MM.1S (cell line): Measurements from ENCODE around the gene IFI30.
A peak's percentile ranks its signal among the peaks of the same experiment; 100 is the strongest.

Experiments used
- DNase-seq: peaks from one replicate; pipeline ENCODE4 v3.0.0-alpha.2; 2015
- H2AFZ ChIP-seq: fragments of 300-600 bp; sonication (generic); 2 replicates; pipeline ENCODE4 v1.6.0; 2016; ENCODE audit warnings: antibody characterized with exemption, low read length
- H3F3A ChIP-seq: fragments of 300-600 bp; sonication (generic); 2 replicates; pipeline ENCODE4 v1.6.1; 2016; ENCODE audit warnings: mild to moderate bottlenecking, antibody characterized with exemption, low read length, moderate library complexity, mixed read lengths; ENCODE audit not compliant: insufficient read depth
- H3K27ac ChIP-seq: fragments of 300-600 bp; sonication (generic); 2 replicates; pipeline ENCODE4 v1.5.1; 2016; ENCODE audit warnings: mild to moderate bottlenecking, low read length
- H3K27me3 ChIP-seq: fragments of 300-600 bp; sonication (generic); replicated peaks from 2 replicates; pipeline ENCODE4 v1.6.0; 2016; ENCODE audit warnings: low read length; ENCODE audit not compliant: insufficient read depth
- H3K36me3 ChIP-seq: fragments of 300-600 bp; sonication (generic); replicated peaks from 2 replicates; pipeline ENCODE4 v1.6.1; 2016; ENCODE audit warnings: mild to moderate bottlenecking, low read length, mixed read lengths; ENCODE audit not compliant: insufficient read depth
- H3K4me1 ChIP-seq: fragments of 300-600 bp; sonication (generic); 2 replicates; pipeline ENCODE4 v1.6.1; 2016; ENCODE audit warnings: low read length, mixed read lengths
- H3K4me2 ChIP-seq: fragments of 300-600 bp; sonication (generic); 2 replicates; pipeline ENCODE4 v1.6.0; 2016; ENCODE audit warnings: low read depth, low read length
- H3K4me3 ChIP-seq: fragments of 300-600 bp; sonication (generic); 2 replicates; pipeline ENCODE4 v1.5.1; 2016; ENCODE audit warnings: low read length, mixed read lengths
- H3K79me2 ChIP-seq: fragments of 300-600 bp; sonication (generic); 2 replicates; pipeline ENCODE4 v1.6.1; 2016; ENCODE audit warnings: mixed run types, low read length, mixed read lengths
- H3K9ac ChIP-seq: fragments of 300-600 bp; sonication (generic); 2 replicates; pipeline ENCODE4 v1.6.1; 2016; ENCODE audit warnings: low read length, mixed read lengths
- H3K9me2 ChIP-seq: fragments of 300-600 bp; sonication (generic); replicated peaks from 2 replicates; pipeline ENCODE4 v1.6.1; 2016; ENCODE audit warnings: mild to moderate bottlenecking, low read length, mixed read lengths; ENCODE audit not compliant: insufficient read depth
- H3K9me3 ChIP-seq: fragments of 300-600 bp; sonication (generic); replicated peaks from 2 replicates; pipeline ENCODE4 v1.6.1; 2016; ENCODE audit warnings: mild to moderate bottlenecking, low read length, mixed read lengths; ENCODE audit not compliant: insufficient read depth
- H4K20me1 ChIP-seq: fragments of 300-600 bp; sonication (generic); 2 replicates; pipeline ENCODE4 v1.6.1; 2016; ENCODE audit warnings: mild to moderate bottlenecking, low read length, moderate library complexity, mixed read lengths; ENCODE audit not compliant: insufficient read depth
- CTCF ChIP-seq: fragments of 300-600 bp; sonication (generic); IDR thresholded peaks from 2 replicates; pipeline ENCODE4 v1.5.1; 2016; ENCODE audit warnings: antibody characterized with exemption, low read length, mixed read lengths
- EZH2 ChIP-seq: fragments of 300-600 bp; sonication (generic); optimal IDR thresholded peaks from 2 replicates; pipeline ENCODE3; 2017; ENCODE audit warnings: low read depth, mild to moderate bottlenecking, antibody characterized with exemption, low read length, mixed read lengths
- EZH2phosphoT487 ChIP-seq: fragments of 300-600 bp; sonication (generic); IDR thresholded peaks from 2 replicates; pipeline ENCODE4 v1.6.1; 2018; ENCODE audit warnings: antibody characterized with exemption, low read length

The IFI30 gene

GRCh38 chr19:18150776-18151624 lies 22.6 kb upstream of the IFI30 start:
- no peaks in the 10 kb centered on the region for H3K27me3 ChIP-seq
- no peaks in the 10 kb centered on the region for H4K20me1 ChIP-seq
- H2AFZ ChIP-seq: no peak overlapping the region
- TF ChIP-seq EZH2 (no peak), EZH2phosphoT487 (no peak), CTCF (no peak)
- H3F3A ChIP-seq: peaks cover 12% of the 10 kb centered on the region
- no peaks in the 10 kb centered on the region for H3K9me3 ChIP-seq
- DNase-seq: no peak
- H3K9me2 ChIP-seq: no peaks in the 10 kb centered on the region
- H3K4me2 ChIP-seq: peak overlapping the region; percentile 83; the same call in 1 of the 2 replicates
- no peak overlapping the region for H3K9ac ChIP-seq
- 0 out of 2 replicates have a peak, but pooled peaks cover 6% of the 10 kb centered on the region for H3K4me1 ChIP-seq
- H3K36me3 ChIP-seq: no peaks in the 10 kb centered on the region
- H3K4me3 ChIP-seq: no peak overlapping the region
- H3K79me2 ChIP-seq: peaks cover 14% of the 10 kb centered on the region; the same call in 1 of the 2 replicates
- no peak overlapping the region for H3K27ac ChIP-seq

GRCh38 chr19:18152442-18152816 lies 21.2 kb upstream of the IFI30 start:
- H3K27me3 ChIP-seq: no peaks in the 10 kb centered on the region
- H3K36me3 ChIP-seq: no peaks in the 10 kb centered on the region
- peak overlapping the region; percentile 64 for H3K4me3 ChIP-seq
- peak overlapping the region; percentile 88 for H3K27ac ChIP-seq
- H3K4me2 ChIP-seq: peak overlapping the region; percentile 83
- peak overlapping the region; percentile 74 for H3K9ac ChIP-seq
- H3K9me2 ChIP-seq: no peaks in the 10 kb centered on the region
- TF ChIP-seq CTCF (peak; percentile 79), EZH2 (no peak)
- H4K20me1 ChIP-seq: no peaks in the 10 kb centered on the region
- H3K9me3 ChIP-seq: no peaks in the 10 kb centered on the region
- H2AFZ ChIP-seq: peak overlapping the region; percentile 84
- H3F3A ChIP-seq: peaks cover 12% of the 10 kb centered on the region
- DNase-seq: peak; percentile 98
- H3K4me1 ChIP-seq: 0 out of 2 replicates have a peak, but pooled peaks cover 6% of the 10 kb centered on the region
- peaks cover 14% of the 10 kb centered on the region; the same call in 1 of the 2 replicates for H3K79me2 ChIP-seq

GRCh38 chr19:18152817-18153555 lies 20.6 kb upstream of the IFI30 start, which contains the start of gene PIK3R2:
PIK3R2 (plus strand) TSS chr19:18153163; CDS start chr19:18155880, 2,717 bp downstream.
- Histone ChIP-seq H3K9me3 (no peaks in the 10 kb centered on the region), H3K4me3 (peak within 1 kb of the TSS; percentile 86), H3K4me2 (peak within 1 kb of the TSS; percentile 89), H3K27me3 (no peaks in the 10 kb centered on the region), H3K27ac (peak within 1 kb of the TSS; percentile 88), H3K9ac (peak within 1 kb of the TSS; percentile 92), H3K9me2 (no peaks in the 10 kb centered on the region), H2AFZ (peak within 1 kb of the TSS; percentile 85), H3K36me3 (no peaks in the 10 kb centered on the region), H3F3A (peaks cover 12% of the 10 kb centered on the region), H3K4me1 (0 out of 2 replicates have a peak, but pooled peaks cover 6% of the 10 kb centered on the region), H4K20me1 (no peaks in the 10 kb centered on the region), H3K79me2 (peaks cover 14% of the 10 kb centered on the region; the same call in 1 of the 2 replicates)
- DNase-seq: peak; percentile 99
- TF ChIP-seq CTCF (no peak), EZH2 (no peak), EZH2phosphoT487 (no peak)
